SK-MEL-5 (cell line): ENCODE results near the gene VASN. TPM values are rescaled to one million over a fixed set of nuclear protein-coding genes. Genes with fewer than 3 reads are reported as not detected.
A peak's percentile ranks its signal among the peaks of the same experiment; 100 is the strongest.

Source experiments
- DNase-seq: peaks from one replicate; pipeline ENCODE4 v3.0.0-alpha.2; 2016; ENCODE audit warnings: low read depth, low spot score
- in situ Hi-C: cut with HindIII; loops from 2 replicates; pipeline ENCODE4 v1.10.0; 2016; ENCODE audit warnings: low sequenced_read_pairs, high pct_unique_total_duplicates, low pct_unique_long_range_greater_than_20kb
- total RNA-seq: library from RNA; depleted of rRNA; stranded (reverse); fragments of >200 nt; shearing (Covaris generic); gene quantifications from 2 replicates; pipeline ENCODE4 v1.2.3, GENCODE V29; 2014

VASN gene
- total RNA-seq, 1 experiment from 2014 or later, result 0.03 TPM

DNA sequence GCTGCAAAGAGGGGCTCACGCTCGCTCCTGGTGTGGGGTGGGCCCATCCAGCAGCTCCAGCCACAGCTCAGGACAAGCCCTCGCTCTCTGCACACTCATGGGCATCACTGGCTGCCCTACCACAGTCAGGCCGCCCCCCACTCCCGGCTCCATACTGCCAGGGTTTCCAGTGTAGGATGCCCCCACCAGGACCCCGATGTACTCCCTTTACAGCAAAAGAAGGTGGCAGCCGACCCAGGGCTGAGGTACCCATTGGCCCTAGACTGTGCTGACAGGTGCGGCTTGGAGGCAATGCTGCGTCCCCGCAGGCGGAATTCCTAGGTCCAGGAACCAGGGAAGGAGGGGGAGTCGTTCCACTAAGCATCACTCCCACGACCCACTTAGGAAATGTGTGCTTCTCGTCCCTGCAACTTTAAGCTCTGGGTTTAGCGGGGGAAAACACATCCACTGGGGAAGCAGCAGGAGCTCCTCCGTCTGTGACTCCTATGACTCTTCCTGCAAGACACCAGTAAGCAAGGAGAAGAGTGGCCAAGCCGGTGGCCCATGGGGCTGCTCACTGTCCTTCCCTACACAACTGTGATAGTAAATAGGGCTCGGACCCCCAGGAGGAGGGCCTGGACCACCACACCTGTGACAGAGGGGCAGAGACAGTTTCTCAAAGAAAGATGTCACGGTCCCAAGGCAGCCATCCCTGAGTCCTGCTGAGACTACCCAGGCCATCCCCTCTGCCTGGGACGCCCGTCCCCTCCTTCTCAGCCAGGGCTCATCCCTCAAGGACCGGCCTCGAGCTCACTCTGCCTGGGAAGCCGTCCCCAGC, 31.7 kb downstream of the VASN start:
- no peak for DNase-seq
- in situ Hi-C loops, result no loop called here

DNA sequence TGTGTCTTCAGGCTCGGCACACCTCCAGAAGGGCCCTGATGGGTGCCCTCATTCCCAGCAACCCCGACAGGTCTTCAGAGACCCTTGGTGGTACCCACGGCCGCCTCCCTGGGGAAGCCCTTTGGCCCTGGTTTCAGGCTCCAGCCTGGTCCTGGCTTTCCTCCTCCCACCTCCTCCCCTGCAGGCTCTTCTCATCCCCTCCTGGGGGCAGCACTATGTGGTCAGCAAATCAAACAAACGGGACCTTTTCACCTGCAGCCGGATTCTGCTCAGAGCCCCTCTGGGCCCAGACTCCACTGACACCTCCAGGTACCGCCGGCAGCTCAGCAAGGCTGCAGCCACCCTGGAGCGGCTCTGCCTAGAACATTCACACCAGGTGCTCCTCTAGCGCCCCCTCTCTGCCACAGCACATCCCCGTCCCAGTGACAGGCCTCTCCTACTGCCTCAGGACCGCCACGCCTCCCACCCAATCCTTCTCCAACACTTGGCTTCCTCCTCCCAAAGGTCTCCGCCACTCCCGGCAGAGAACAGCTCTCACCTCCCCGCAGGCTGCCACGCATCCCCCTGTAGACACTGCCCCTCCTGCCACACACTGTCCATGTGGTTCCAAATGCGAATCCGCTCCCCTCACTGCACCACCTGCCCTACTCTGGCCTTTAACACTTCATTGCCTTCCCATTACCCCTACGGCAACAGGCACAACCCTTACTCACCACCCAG, 32.8 kb downstream of the VASN start:
- in situ Hi-C loops, result no loop called here
- peak; percentile 73 for DNase-seq

DNA sequence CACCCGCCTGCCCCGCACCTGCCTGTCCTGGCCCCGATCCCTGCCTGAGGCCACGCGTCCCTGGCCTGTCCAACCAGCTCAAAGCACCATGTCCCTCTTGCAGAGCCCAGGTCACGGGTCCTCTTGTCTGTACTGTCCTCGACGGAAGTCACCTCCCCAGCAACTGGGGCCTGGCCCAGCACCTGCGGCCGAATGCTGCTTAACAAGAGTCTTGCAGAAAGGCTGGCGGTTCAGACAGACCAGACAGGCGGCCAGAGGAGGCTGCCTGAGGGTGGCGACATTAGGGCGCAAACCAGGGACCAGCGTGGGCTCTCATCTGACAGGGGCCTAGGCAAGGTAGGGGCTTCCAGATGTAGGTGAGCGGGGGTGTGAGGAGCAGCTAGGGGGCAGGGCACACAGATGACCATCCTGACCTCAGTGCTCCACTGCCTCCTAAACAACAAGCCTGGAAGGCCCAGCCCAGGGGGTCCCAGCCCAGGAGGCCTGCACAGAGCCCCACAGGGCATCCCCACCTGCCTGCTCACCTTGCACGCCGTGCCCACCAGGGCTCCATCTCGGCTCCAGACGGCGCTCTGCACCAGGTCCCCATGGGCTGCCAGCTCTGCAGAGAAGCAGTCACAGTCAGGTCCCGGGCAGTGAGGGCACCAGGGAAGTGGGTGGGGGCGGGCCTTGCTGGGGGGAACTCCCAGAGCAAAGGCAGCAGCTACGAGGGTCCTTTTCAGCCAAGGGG, 33.5 kb downstream of the VASN start:
- in situ Hi-C loops, result no loop called here
- DNase-seq, result no peak

DNA sequence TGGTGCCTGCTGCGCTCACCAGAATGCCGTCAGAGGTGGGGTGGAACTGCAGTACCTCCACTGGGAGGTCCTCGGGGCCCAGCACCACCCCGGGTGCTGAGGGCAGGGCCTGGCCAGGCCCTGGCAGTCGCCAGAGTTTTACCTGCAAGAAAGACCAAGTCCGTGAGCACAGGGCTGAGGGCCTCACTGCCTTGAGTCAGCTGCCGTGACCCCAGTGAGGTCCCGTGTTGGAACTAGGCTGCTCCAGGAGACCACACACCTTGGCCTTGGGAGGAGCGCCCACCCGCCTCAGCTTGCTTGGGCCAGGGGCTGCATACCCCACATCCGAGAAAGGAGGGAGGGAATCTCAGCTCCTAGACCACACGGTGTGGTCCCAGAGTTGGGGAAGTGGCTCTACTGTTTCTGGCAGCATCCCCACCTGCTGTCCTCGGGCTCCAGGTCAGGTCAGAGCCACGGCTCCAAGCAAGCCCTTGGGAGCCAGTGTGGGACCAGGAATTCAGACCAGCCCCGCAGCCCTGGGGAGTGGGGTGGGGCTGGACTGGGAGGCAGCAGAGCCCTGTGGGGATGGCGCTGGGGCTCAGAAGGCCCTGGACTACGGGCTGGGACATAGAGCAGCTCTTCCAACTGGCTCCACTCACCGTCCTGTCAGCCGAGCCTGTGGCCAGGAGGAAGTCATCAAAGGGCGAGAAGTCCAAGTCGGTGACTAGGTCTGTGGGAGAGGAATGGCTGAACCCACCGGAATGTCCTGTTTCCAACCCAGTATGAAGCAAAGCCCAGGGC, 36.1 kb downstream of the VASN start:
- in situ Hi-C loops, result no loop called here
- no peak for DNase-seq

DNA sequence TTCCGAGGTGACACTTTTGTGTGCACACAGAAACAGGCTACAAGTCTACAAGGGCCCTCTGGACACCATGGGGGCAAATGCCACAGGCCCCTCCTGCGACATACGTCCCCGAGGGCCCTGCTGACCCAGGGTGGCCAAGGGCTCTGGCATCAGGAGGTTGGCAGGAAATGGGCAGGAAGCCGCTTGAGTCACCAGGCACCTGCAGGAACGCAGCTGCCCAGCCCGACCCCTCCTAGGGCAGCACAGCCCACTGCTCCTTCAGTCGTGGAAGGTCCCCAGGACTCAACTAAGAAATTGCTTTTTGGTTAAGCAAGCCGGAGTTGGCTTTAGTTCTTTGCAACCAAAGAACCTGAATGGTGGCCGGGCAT, 36.7 kb downstream of the VASN start:
- in situ Hi-C loops, result no loop called here
- no peak for DNase-seq

DNA sequence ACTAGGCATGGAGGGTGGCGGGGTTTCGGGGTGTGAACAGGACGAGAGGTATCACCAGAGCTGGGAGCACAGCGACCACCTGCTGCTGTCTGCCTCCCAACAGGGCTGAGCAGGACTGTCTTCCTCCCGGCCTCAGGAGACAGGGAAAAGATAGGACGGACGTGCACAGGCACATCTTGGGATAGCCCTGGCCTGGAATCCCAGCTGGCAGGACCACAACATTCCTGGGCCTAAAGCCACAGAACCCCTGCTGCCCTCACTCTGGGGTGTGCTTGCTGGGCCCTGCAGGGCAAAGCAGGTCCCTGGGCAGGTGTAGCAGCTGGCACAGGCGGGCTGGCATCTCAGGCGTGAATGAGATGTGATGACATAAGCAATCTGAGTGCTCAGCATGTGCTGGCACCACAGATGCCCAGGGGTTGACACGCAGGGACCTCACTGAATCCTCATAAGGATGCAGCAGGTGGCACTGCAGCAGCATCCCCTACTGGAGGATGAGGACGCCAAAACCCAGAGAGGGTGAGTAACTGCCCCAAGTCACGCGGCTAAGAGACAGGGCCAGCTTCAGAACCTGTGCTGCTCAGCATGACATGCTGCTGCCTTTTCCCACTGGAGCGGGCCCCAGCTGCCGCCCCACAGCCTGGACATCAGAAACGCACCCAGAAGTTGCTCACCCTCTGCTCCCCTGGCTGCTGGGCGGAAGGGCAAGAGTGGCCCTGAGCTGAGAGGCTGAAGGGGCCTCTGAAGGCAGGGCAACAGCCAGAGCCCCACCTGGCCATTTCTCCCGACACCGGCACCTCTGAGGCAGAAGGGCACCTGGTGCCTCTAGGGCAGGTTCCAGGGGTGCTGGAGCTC, 37.7 kb downstream of the VASN start:
- in situ Hi-C loops, result no loop called here
- no peak for DNase-seq

DNA sequence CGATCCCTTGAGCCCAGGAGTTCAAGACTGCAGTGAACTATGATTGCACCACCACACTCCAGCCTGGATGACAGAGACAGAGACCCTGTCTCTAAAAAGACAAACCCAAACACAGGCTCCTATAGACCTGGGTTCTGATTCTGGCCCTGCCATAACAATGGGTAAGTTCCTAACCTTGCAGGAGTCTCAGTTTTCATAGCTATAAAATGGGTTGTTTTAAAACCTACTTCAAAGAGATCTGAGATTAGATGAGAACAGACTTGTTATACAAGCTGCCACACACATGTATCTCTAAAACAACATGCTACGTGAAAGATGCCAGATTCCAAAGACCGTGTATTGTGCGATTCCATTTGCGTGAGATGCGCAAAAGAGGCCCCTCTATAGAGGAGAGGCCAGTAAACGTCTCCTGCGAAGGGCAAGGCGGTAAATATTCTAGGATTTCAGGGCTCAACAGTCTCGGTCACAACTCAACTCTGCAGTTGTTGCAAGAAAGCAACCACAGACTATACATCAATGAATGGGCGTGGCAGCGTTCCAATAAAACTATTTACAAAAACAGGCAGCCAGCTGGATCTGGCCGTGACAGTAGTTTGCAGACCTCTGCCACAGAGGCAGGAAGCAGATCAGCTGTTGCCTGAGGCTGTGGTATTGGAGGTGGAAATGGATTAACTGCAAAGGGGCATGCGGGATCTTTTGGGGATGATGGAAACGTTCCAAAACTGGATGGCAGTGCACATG, 38.9 kb downstream of the VASN start:
- in situ Hi-C loops, result no loop called here
- peak; percentile 8 for DNase-seq

DNA sequence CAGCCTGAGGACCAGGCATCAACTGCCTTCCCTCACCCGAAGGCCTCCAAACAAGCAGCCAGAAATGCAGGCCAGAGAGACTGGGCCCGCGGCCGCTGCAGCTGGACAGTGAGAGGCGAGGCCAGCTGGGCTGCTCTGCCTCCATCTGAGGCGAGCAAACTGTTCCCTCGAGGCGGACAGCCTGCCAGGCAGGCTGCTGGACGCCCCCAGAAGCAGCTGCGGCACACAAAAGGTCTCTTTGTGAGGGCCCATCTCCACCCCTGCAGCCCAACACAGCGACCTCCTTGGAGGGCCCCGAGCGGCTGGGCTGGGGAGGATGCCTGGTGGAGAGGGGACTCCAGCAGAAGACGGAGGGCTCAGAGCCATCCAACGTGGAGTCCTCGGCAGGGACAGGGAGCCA, 40.0 kb downstream of the VASN start:
- in situ Hi-C loops, result no loop called here
- DNase-seq, result no peak

DNA sequence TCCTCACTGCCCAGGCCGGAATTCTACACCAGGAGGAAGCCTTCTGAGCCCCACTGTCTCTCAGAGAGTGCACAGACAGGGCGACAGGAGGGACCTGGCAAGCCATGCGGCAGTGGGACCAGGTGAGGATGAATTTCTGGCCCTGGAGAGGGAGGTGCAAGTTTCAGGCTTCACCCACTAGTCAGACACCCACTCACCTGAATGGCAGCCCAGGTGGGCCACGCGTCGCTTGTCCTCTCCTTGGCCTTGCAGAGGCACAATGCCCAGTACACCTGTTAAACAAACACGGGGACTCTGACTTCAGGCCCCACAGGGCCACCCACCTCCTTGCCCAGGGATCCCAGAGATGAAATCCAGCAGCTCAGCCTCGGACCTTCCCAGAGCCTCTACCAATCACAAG, 40.5 kb downstream of the VASN start:
- no peak for DNase-seq
- in situ Hi-C loops, result no loop called here

DNA sequence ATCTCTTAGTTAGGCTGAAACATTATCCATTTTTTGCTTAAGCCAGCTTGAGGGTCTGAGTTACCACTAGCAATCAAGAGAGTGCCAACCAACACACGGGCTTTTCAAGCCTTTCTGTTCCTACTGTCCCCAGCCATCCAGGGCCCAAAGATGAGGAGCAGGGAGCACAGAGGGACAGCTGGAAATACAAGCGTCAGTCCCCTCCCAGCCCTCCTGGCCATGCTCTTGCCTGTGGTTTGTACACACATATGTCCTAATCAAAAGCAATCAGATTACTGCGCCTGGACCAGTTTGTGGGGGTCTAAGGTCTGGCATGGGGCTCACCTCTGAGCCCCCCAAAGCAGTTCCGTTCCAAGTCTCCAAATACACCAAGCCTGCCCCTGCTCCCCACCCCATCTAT, 41.2 kb downstream of the VASN start:
- DNase-seq, result no peak
- in situ Hi-C loops, result no loop called here

DNA sequence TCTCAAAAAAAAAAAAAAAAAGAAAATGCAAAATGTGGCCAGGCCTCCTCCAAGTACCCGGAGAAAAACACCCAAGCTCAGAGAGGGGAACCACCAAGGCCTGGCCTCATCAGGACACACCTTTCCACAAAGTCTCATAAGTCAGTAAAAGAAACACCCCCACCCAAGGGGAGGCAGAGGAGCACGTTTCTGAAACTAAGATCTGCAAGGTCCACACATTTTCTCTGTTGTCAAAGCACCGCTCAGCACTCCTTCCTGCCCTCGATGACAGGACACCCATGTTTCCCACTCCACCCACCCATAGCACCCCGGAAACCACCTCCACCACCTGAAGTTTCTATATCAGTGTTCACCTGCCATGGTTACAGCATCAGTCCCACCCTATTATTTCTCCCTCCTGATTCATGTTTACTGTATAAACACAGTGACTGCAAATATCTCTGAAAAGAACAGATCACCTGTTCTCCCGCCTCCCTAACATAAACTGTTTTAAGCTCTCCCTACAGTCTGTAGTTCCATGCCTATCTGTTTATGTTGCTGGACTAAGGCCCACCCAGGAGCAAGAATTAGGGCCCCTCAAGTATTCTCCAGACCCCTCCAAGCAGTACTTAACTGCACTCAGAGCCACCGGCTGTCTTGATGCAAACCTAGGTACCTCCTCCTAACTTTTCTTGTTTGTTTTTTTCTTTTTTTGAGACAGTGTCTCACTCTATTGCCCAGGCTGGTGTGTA, 42.7 kb downstream of the VASN start:
- no peak for DNase-seq
- in situ Hi-C loops, result no loop called here

DNA sequence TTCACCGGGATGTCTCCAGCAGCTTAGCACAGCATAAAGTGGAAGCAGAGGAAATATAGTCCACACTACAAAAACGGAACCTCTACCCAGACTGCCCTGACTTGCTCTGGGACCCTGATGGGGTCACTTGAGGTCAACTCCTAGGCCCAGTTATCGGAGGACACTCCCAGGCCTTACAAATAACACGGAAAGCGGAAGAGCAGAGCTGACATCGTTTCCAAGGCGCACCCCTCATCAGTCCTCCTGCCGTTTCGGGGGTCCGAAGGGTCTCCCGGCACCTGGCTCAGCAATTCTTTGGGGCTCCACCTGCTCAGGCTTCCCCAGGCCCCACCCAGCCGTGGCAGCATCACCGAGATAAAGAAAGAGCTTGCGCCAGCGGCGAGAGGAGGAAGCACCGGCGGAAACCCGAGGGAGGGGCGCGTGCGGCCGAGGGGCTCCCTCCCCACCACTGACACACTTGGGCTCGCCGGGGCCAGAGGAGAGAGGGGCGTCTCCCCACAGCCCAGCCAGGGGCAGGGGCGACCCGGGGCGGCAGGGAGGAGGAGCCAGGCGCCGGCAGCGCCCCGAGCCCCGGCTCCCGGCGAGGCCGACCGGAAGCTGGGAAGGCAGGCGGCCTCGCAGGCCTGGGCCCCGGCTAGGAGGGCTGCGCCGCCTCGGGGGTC, 44.0 kb downstream of the VASN start:
- in situ Hi-C loops, result no loop called here
- DNase-seq, result no peak

DNA sequence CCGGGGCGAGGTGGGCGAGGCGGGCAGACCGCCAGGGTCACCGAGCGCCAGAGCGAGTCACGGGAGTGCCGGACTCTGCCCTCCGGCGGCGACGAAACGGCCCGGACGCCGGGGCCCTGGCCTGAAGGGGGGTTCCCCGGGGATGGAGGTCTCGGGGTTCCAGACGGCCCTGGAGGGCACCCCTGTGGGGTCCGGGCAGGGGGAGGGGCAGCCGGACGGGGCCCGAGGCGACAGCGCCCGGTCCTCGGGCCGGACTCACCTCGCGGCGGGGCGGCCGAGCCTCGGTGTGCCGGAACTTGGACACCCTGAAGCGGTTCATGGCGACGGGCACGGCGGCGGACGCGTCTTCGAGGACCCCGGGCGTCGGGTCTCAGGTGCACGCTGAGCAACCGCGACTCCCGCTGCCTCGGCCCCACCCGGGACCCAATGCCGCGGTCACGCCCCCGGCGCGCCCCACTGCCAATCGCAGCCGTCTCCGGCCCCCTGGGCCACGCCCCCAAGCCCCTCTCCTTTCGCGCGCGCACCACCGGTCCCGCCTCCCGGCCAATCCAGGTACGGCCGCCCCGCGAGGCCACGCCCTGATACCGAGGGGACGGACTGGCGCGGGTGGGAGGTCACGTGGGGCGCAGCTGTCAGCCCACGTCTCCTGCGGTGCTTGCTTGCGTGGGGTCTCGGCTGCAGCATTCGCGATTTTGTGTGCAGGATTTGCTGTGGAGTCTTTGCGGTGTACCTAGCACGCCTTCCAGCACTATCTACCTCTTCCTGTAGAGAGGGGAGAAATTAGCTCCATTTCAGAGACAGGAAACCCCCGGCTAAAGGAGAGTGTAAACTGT, 44.8 kb downstream of the VASN start, which contains the start of gene CORO7:
TSS of gene CORO7 (minus strand) at position 397 of the 833 bp plus-strand sequence. CDS start at position 319, 78 bp downstream.
- DNase-seq, result peak; percentile 89
- in situ Hi-C loops, result no loop called here

DNA sequence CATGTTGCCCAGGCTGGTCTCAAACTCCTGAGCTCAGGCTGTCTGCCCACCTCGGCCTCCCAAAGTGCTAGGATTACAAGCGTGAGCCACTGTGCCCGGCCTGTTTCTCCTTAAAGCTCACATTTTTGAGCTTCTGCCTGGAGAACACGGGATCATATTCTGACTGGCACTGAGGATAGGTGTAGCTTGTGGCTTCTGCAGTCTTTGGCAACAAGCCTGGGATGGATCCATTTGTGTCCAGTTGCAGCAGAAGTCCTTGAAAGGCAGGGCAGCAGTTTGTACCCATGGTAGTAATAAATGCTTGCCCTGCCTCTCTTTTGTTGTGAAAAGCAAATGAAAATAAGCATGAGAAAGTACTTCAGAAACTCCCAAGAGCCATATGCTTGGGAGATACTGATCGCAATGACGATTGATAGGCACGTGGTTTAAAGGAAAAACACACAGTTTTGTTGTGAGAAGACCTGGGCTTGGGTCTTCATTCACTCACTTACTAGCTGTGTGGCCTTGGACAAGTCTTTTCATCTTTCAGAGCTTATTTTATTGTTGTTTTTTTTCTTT, 47.8 kb downstream of the VASN start:
- DNase-seq, result no peak
- in situ Hi-C loops, result no loop called here
